Femur (tissue), 1 donor: ENCODE data around the gene ENPP6.
"Not testable (repeated sequence)": the region's sequence is repeated elsewhere in the genome, so short reads cannot be mapped to it uniquely, and the experiment has no call there.

Experiments used
- DNase-seq: peaks from one replicate; pipeline ENCODE4 v3.0.0-alpha.2; 2017

Gene ENPP6

DNA sequence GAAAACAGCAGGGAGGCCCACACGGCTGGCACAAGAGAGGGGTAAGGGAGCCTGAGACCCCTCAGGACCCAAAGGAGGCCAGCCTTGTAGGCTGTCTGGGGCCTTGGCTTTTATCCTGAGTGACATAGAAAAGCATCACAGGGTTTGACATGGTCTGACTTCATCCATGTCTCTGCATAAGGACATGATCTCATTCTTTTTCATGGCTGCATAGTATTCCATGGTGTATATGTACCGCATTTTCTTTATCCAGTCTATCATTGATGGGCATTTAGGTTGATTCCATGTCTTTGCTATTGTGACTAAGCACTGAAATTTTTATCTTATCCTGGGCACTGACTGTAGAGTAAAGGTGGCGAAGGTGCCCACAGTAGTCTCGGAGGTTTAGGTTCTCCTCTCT is 166.4 kb downstream of the ENPP6 start:
- DNase-seq = not testable (repeated sequence)

- no peak for DNase-seq
These were observed 171.5 kb downstream of the ENPP6 start for GRCh38 chr4:184046148-184046547.

- no peak for DNase-seq
These were observed 176.5 kb downstream of the ENPP6 start for GRCh38 chr4:184041156-184041555.

- no peak for DNase-seq
These were observed 177.7 kb downstream of the ENPP6 start for GRCh38 chr4:184039963-184040383.
